Measurements from ENCODE around the gene FAM187B.
A peak's percentile ranks its signal among the peaks of the same experiment; 100 is the strongest.

The FAM187B gene

GRCh38 chr19:35228177-35228930, at the start of gene FAM187B:
Gene FAM187B, minus strand, starts transcription at chr19:35228739. Its CDS starts 59 bp downstream, at chr19:35228680.
- DNase-seq: no peak

GRCh38 chr19:35276706-35277281, 48.3 kb upstream of the FAM187B start:
- no peak for DNase-seq

- DNase-seq: no peak
Observed at GRCh38 chr19:35274323-35274722, 45.8 kb upstream of the FAM187B start.

- DNase-seq: no peak
Observed at GRCh38 chr19:35273686-35274259, 45.2 kb upstream of the FAM187B start.

GRCh38 chr19:35272954-35273649, 44.6 kb upstream of the FAM187B start:
- no peak for DNase-seq

- DNase-seq: peak; percentile 18
Observed at GRCh38 chr19:35272122-35272719, 43.7 kb upstream of the FAM187B start.

GRCh38 chr19:35271546-35271945, 43.0 kb upstream of the FAM187B start:
- no peak for DNase-seq

- no peak for DNase-seq
Observed at GRCh38 chr19:35270381-35270811, 41.9 kb upstream of the FAM187B start.

- DNase-seq: peak; percentile 86
Observed at GRCh38 chr19:35269438-35270117, 41.0 kb upstream of the FAM187B start.

GRCh38 chr19:35268536-35269437, 40.2 kb upstream of the FAM187B start, which contains the start of gene USF2:
Gene USF2, plus strand, starts transcription at chr19:35268962. Its CDS starts 140 bp downstream, at chr19:35269102.
- peak; percentile 71 for DNase-seq

- peak; percentile 79 for DNase-seq
Observed at GRCh38 chr19:35267818-35268535, 39.4 kb upstream of the FAM187B start.

- DNase-seq: peak; percentile 37
Observed at GRCh38 chr19:35267353-35267817, 38.8 kb upstream of the FAM187B start.

- DNase-seq: no peak
Observed at GRCh38 chr19:35266520-35267352, 38.2 kb upstream of the FAM187B start.

- DNase-seq: no peak
Observed at GRCh38 chr19:35265900-35266519, 37.5 kb upstream of the FAM187B start.

- no peak for DNase-seq
Observed at GRCh38 chr19:35265126-35265899, 36.8 kb upstream of the FAM187B start.

- no peak for DNase-seq
Observed at GRCh38 chr19:35264268-35265125, 36.0 kb upstream of the FAM187B start.

- DNase-seq: no peak
Observed at GRCh38 chr19:35262101-35262761, 33.7 kb upstream of the FAM187B start.

All from CD4-positive, alpha-beta T cell treated with Interferon gamma for 1 hour (primary cell).